Measurements from ENCODE around the gene NARS2. TPM values are rescaled to one million over a fixed set of nuclear protein-coding genes. Genes with fewer than 3 reads are reported as not detected.

NARS2 gene
- total and polyA plus RNA-seq, 9 of the 15 experiments (the other 6 are each of a cell fraction or from before 2014, with no cell fraction given) = 26.8 to 48.0 (median 34.2) TPM

DNA sequence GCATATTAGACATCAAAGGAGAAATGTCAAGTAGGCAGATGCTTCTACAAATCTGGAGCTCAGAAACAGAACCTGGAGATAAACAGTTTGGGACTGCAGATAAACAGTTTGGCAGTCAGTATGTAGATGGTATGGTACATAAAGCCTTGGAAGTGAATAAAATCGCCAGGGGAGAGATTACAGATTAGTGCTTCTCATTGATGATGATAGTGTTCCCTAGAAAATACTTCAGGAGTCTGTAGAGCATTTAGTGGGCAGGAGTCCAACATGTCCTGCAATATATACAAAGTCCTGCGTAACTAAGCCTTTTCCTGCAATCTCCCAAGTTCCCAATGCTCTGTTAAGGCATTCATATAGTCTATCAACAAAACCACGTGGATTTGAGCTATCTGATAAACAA lies 35.2 kb downstream of the NARS2 start:
- WGBS (ENCODE audit: insufficient coverage, low coverage, missing lambda C conversion rate) = 54% methylated on average over 3 of the region's 3 CpGs
- CTCF ChIA-PET (ENCODE audit: low intra/inter-chr PET ratio) = no interaction called here
- no peak for FAIRE-seq
- TF ChIP-seq EGR1 (conservative IDR thresholded peaks at IDR 0.05) = no peak
- TF ChIP-seq MTF1 (CRISPR knock-in tag; IDR thresholded peaks at IDR 0.05; ENCODE audit: borderline replicate concordance) = no peak
- TF ChIP-seq, protein P1, sequence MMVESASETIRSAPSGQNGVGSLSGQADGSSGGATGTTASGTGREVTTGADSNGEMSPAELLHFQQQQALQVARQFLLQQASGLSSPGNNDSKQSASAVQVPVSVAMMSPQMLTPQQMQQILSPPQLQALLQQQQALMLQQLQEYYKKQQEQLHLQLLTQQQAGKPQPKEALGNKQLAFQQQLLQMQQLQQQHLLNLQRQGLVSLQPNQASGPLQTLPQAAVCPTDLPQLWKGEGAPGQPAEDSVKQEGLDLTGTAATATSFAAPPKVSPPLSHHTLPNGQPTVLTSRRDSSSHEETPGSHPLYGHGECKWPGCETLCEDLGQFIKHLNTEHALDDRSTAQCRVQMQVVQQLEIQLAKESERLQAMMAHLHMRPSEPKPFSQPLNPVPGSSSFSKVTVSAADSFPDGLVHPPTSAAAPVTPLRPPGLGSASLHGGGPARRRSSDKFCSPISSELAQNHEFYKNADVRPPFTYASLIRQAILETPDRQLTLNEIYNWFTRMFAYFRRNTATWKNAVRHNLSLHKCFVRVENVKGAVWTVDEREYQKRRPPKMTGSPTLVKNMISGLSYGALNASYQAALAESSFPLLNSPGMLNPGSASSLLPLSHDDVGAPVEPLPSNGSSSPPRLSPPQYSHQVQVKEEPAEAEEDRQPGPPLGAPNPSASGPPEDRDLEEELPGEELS (CRISPR knock-in tag; IDR thresholded peaks at IDR 0.05; ENCODE audit: borderline replicate concordance) = no peak
- TF ChIP-seq, protein P2, sequence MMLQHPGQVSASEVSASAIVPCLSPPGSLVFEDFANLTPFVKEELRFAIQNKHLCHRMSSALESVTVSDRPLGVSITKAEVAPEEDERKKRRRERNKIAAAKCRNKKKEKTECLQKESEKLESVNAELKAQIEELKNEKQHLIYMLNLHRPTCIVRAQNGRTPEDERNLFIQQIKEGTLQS (IDR thresholded peaks at IDR 0.05) = no peak
- TF ChIP-seq, protein P2 (CRISPR knock-in tag; conservative IDR thresholded peaks at IDR 0.05) = no peak
- TF ChIP-seq ARID4B (CRISPR knock-in tag; IDR thresholded peaks at IDR 0.05) = no peak
- no peak for TF ChIP-seq NCOA2 (IDR thresholded peaks at IDR 0.05; ENCODE audit: partially characterized antibody in 2 of 2)
- TF ChIP-seq HNRNPLL (IDR thresholded peaks at IDR 0.05; ENCODE audit: low read depth, low read length, poor library complexity, severe bottlenecking) = no peak
- no peak for TF ChIP-seq HNRNPK (IDR thresholded peaks at IDR 0.05; ENCODE audit: low read depth, low read length, poor library complexity, severe bottlenecking)
- TF ChIP-seq ZBED1 (IDR thresholded peaks at IDR 0.05) = no peak
- no peak for TF ChIP-seq HEY1 (CRISPR knock-in tag; IDR thresholded peaks at IDR 0.05; ENCODE audit: borderline replicate concordance)
- TF ChIP-seq CLOCK (CRISPR knock-in tag; IDR thresholded peaks at IDR 0.05; ENCODE audit: borderline replicate concordance) = no peak

More for the DNA sequence above, 35.2 kb downstream of the NARS2 start:
- no peaks in the 10 kb centered on the region for H4K20me1 ChIP-seq (replicated peaks; ENCODE audit: control insufficient read depth, insufficient read depth, low read length)
- no peak overlapping the region for H3K27ac ChIP-seq (ENCODE audit: extremely low read depth, low read depth, low read length)
- in situ Hi-C loops (cut with MboI) = no loop called here
- peaks cover 25% of the 10 kb centered on the region; the same call in 2 of the 3 replicates for H3K36me3 ChIP-seq (ENCODE audit: control insufficient read depth, insufficient read depth, low read length)
- POLR2A ChIA-PET = interaction anchor here (1.2 to 1.8 kb wide), 2 partner anchors 10 to 27 kb away, joined by 3 to 7 read pairs; no protein-coding TSS in a partner anchor
- no peak overlapping the region for H3K9ac ChIP-seq (ENCODE audit: insufficient read depth in 1 of 2, low read depth in 2 of 2, low read length in 2 of 2)
- H2AFZ ChIP-seq (ENCODE audit: low read depth, low read length) = no peak overlapping the region
- H3K4me1 ChIP-seq (replicated peaks in 1 of 2; ENCODE audit: control insufficient read depth in 2 of 2, insufficient read depth in 2 of 2, low read length in 2 of 2) = no peaks in the 10 kb centered on the region; a peak in 1 of 5 replicates
- no peaks in the 10 kb centered on the region for H3K9me3 ChIP-seq (replicated peaks; ENCODE audit: control insufficient read depth, insufficient read depth, low read depth, low read length)
- H3K4me2 ChIP-seq (ENCODE audit: insufficient read depth, low read length) = no peak overlapping the region
- no peaks in the 10 kb centered on the region for H3K9me1 ChIP-seq (ENCODE audit: control insufficient read depth, insufficient read depth, low read length)
- no peak for DNase-seq (ENCODE audit: extremely low read depth in 1 of 4, low spot score in 3 of 4)
- H3K27me3 ChIP-seq (ENCODE audit: control insufficient read depth in 2 of 2, insufficient read depth in 2 of 2, low read length in 2 of 2) = no peaks in the 10 kb centered on the region
- no TSS peak for BruUV-seq (replicated peaks)
- no peak overlapping the region for H3K4me3 ChIP-seq
- intact Hi-C loops (cut with micrococcal nuclease) = no loop called here
- ATAC-seq = no peak
- H3K79me2 ChIP-seq (ENCODE audit: control insufficient read depth, insufficient read depth, low read length) = no peaks in the 10 kb centered on the region

All from K562 (cell line).